T1000 (cell line): Measurements from ENCODE around the gene ANKS1A.
"Not testable (repeated sequence)": the region's sequence is repeated elsewhere in the genome, so short reads cannot be mapped to it uniquely, and the experiment has no call there.

Source experiments
- DNase-seq: peaks from one replicate; lab custom pipeline; 2025; ENCODE audit warnings: mixed read lengths; lab: John Stamatoyannopoulos, UW

ANKS1A gene

GRCh38 chr6:34998417-34998816, 109.4 kb downstream of the ANKS1A start:
- not testable (repeated sequence) for DNase-seq

GRCh38 chr6:34999153-34999552, 110.1 kb downstream of the ANKS1A start:
- not testable (repeated sequence) for DNase-seq

- not testable (repeated sequence) for DNase-seq
Observed at GRCh38 chr6:34999962-35000361, 110.9 kb downstream of the ANKS1A start.

- not testable (repeated sequence) for DNase-seq
Observed at GRCh38 chr6:35001349-35001748, 112.3 kb downstream of the ANKS1A start.

GRCh38 chr6:35003886-35004530, 115.0 kb downstream of the ANKS1A start:
- DNase-seq = not testable (repeated sequence)

GRCh38 chr6:35007016-35007415, 118.0 kb downstream of the ANKS1A start:
- DNase-seq = no peak

- DNase-seq = no peak
Observed at GRCh38 chr6:35008858-35009257, 119.8 kb downstream of the ANKS1A start.

- no peak for DNase-seq
Observed at GRCh38 chr6:35011096-35012041, 122.3 kb downstream of the ANKS1A start.

- DNase-seq = no peak
Observed at GRCh38 chr6:35013701-35014100, 124.6 kb downstream of the ANKS1A start.

GRCh38 chr6:35014341-35014740, 125.3 kb downstream of the ANKS1A start:
- DNase-seq = no peak

- DNase-seq = peak; percentile 24
Observed at GRCh38 chr6:35014786-35015185, 125.7 kb downstream of the ANKS1A start.

- DNase-seq = no peak
Observed at GRCh38 chr6:35015476-35015875, 126.4 kb downstream of the ANKS1A start.

GRCh38 chr6:35015996-35016395, 126.9 kb downstream of the ANKS1A start:
- no peak for DNase-seq

GRCh38 chr6:35016502-35017321, 127.7 kb downstream of the ANKS1A start:
- no peak for DNase-seq

- no peak for DNase-seq
Observed at GRCh38 chr6:35017411-35018181, 128.5 kb downstream of the ANKS1A start.

GRCh38 chr6:35018182-35018519, 129.1 kb downstream of the ANKS1A start:
- DNase-seq = no peak

- DNase-seq = no peak
Observed at GRCh38 chr6:35018746-35019145, 129.7 kb downstream of the ANKS1A start.

- DNase-seq = no peak
Observed at GRCh38 chr6:35019171-35019570, 130.1 kb downstream of the ANKS1A start.

- DNase-seq = no peak
Observed at GRCh38 chr6:35019831-35020230, 130.8 kb downstream of the ANKS1A start.

GRCh38 chr6:35021004-35021403, 131.9 kb downstream of the ANKS1A start:
- no peak for DNase-seq
